Stimulated activated effector memory CD8-positive, alpha-beta T cell treated with anti-CD3 and anti-CD28 coated beads, Interleukin-12 subunit alpha, Interleukin-12 subunit beta, amount 100 ng/mL, for 72 hours (primary cell): ENCODE measurements around the gene TMED8.
"Not testable (repeated sequence)": the region's sequence is repeated elsewhere in the genome, so short reads cannot be mapped to it uniquely, and the experiment has no call there.

Experiments
- ATAC-seq: fragments of 150-1000 bp; cut with Tn5 transposase; 2 replicates; pipeline ENCODE4 v1.10.0; 2021
- DNase-seq, 2 donors: peaks; one replicate each; pipeline ENCODE4 v3.0.0; 2021 to 2022; ENCODE audit warnings: low spot score in 2 of 2
- H3K27ac Mint-ChIP-seq: one replicate; pipeline ENCODE4 v1.8.0; 2022; ENCODE audit warnings: mild to moderate bottlenecking, mixed read lengths
- H3K36me3 Mint-ChIP-seq: one replicate; pipeline ENCODE4 v1.8.0; 2022; ENCODE audit warnings: mild to moderate bottlenecking, mixed read lengths
- H3K4me1 Mint-ChIP-seq: one replicate; pipeline ENCODE4 v1.8.0; 2022; ENCODE audit warnings: mixed read lengths
- H3K4me3 Mint-ChIP-seq: one replicate; pipeline ENCODE4 v1.8.0; 2022; ENCODE audit warnings: mild to moderate bottlenecking, mixed read lengths
- H3K9me3 Mint-ChIP-seq: one replicate; pipeline ENCODE4 v1.8.0; 2022; ENCODE audit warnings: mixed read lengths

The TMED8 gene

GRCh38 chr14:77376771-77377501, at the start of gene TMED8, which contains the start of gene SAMD15:
Gene TMED8 (minus strand): TSS chr14:77377094. CDS start chr14:77377053, 41 bp downstream.
Gene SAMD15 (plus strand): TSS chr14:77377379. CDS start chr14:77377419, 40 bp downstream.
- no peak within 1 kb of the TSS for H3K4me3 Mint-ChIP-seq
- ATAC-seq (peak; percentile 95), DNase-seq (peak; percentile 87 to 90)
- no peaks in the 10 kb centered on the region for H3K9me3 Mint-ChIP-seq
- H3K4me1 Mint-ChIP-seq: peaks cover 35% of the 10 kb centered on the region
- H3K36me3 Mint-ChIP-seq: no peaks in the 10 kb centered on the region
- no peak within 1 kb of the TSS for H3K27ac Mint-ChIP-seq

- Mint-ChIP-seq H3K36me3 (peaks cover 85% of the 10 kb centered on the region), H3K27ac (no peak overlapping the region), H3K4me3 (no peak overlapping the region), H3K9me3 (no peaks in the 10 kb centered on the region), H3K4me1 (no peaks in the 10 kb centered on the region)
- no peak for ATAC-seq
- no peak for DNase-seq
Measured at GRCh38 chr14:77426396-77426795, 49.5 kb upstream of the TMED8 start.

GRCh38 chr14:77424862-77425261, 48.0 kb upstream of the TMED8 start:
- Mint-ChIP-seq H3K4me1 (no peaks in the 10 kb centered on the region), H3K36me3 (peaks cover 70% of the 10 kb centered on the region), H3K9me3 (peaks cover 4% of the 10 kb centered on the region), H3K4me3 (no peak overlapping the region), H3K27ac (no peak overlapping the region)
- ATAC-seq: no peak
- no peak for DNase-seq

GRCh38 chr14:77423423-77423822, 46.5 kb upstream of the TMED8 start, which contains the start of gene NOXRED1:
Gene NOXRED1 (minus strand): TSS chr14:77423523. CDS start chr14:77422889, 634 bp downstream.
- DNase-seq (no peak), ATAC-seq (no peak)
- H3K9me3 Mint-ChIP-seq: peaks cover 10% of the 10 kb centered on the region
- H3K36me3 Mint-ChIP-seq: peaks cover 57% of the 10 kb centered on the region
- H3K27ac Mint-ChIP-seq: no peak within 1 kb of the TSS
- H3K4me1 Mint-ChIP-seq: no peaks in the 10 kb centered on the region
- no peak within 1 kb of the TSS for H3K4me3 Mint-ChIP-seq

GRCh38 chr14:77421201-77421600, 44.3 kb upstream of the TMED8 start:
- no peak overlapping the region for H3K4me3 Mint-ChIP-seq
- no peak for ATAC-seq
- no peak for DNase-seq
- no peak overlapping the region for H3K27ac Mint-ChIP-seq
- peaks cover 15% of the 10 kb centered on the region for H3K9me3 Mint-ChIP-seq
- H3K4me1 Mint-ChIP-seq: no peaks in the 10 kb centered on the region
- H3K36me3 Mint-ChIP-seq: peaks cover 35% of the 10 kb centered on the region

GRCh38 chr14:77416836-77417235, 39.9 kb upstream of the TMED8 start:
- Mint-ChIP-seq H3K36me3 (no peaks in the 10 kb centered on the region), H3K27ac (no peak overlapping the region), H3K4me3 (no peak overlapping the region), H3K9me3 (peaks cover 15% of the 10 kb centered on the region), H3K4me1 (no peaks in the 10 kb centered on the region)
- DNase-seq: no peak
- no peak for ATAC-seq

GRCh38 chr14:77416098-77416497, 39.2 kb upstream of the TMED8 start:
- ATAC-seq, DNase-seq, H3K4me3 Mint-ChIP-seq, H3K4me1 Mint-ChIP-seq, H3K36me3 Mint-ChIP-seq, H3K27ac Mint-ChIP-seq: not testable (repeated sequence)
- H3K9me3 Mint-ChIP-seq: peaks cover 15% of the 10 kb centered on the region

- not testable (repeated sequence) for H3K27ac Mint-ChIP-seq, DNase-seq, H3K36me3 Mint-ChIP-seq, ATAC-seq, H3K4me3 Mint-ChIP-seq, H3K4me1 Mint-ChIP-seq
- peaks cover 15% of the 10 kb centered on the region for H3K9me3 Mint-ChIP-seq
Measured at GRCh38 chr14:77415403-77416030, 38.6 kb upstream of the TMED8 start.

GRCh38 chr14:77409131-77409533, 32.2 kb upstream of the TMED8 start:
- no peak for DNase-seq
- Mint-ChIP-seq H3K4me3 (no peak overlapping the region), H3K27ac (no peak overlapping the region), H3K9me3 (no peaks in the 10 kb centered on the region), H3K4me1 (no peaks in the 10 kb centered on the region), H3K36me3 (no peaks in the 10 kb centered on the region)
- ATAC-seq: no peak

GRCh38 chr14:77407158-77407557, 30.3 kb upstream of the TMED8 start:
- ATAC-seq: no peak
- Mint-ChIP-seq H3K27ac (no peak overlapping the region), H3K9me3 (no peaks in the 10 kb centered on the region), H3K4me3 (no peak overlapping the region), H3K36me3 (no peaks in the 10 kb centered on the region), H3K4me1 (no peaks in the 10 kb centered on the region)
- no peak for DNase-seq

GRCh38 chr14:77406718-77407117, 29.8 kb upstream of the TMED8 start:
- H3K9me3 Mint-ChIP-seq: no peaks in the 10 kb centered on the region
- ATAC-seq (peak; percentile 21), DNase-seq (no peak)
- H3K4me1 Mint-ChIP-seq: no peaks in the 10 kb centered on the region
- no peak overlapping the region for H3K27ac Mint-ChIP-seq
- H3K4me3 Mint-ChIP-seq: no peak overlapping the region
- H3K36me3 Mint-ChIP-seq: no peaks in the 10 kb centered on the region

- ATAC-seq (no peak), DNase-seq (no peak)
- no peak overlapping the region for H3K27ac Mint-ChIP-seq
- H3K4me3 Mint-ChIP-seq: no peak overlapping the region
- no peaks in the 10 kb centered on the region for H3K36me3 Mint-ChIP-seq
- H3K9me3 Mint-ChIP-seq: no peaks in the 10 kb centered on the region
- H3K4me1 Mint-ChIP-seq: no peaks in the 10 kb centered on the region
Measured at GRCh38 chr14:77406086-77406485, 29.2 kb upstream of the TMED8 start.

- ATAC-seq (no peak), DNase-seq (no peak)
- Mint-ChIP-seq H3K4me1 (no peaks in the 10 kb centered on the region), H3K27ac (no peak overlapping the region), H3K9me3 (no peaks in the 10 kb centered on the region), H3K4me3 (no peak overlapping the region), H3K36me3 (no peaks in the 10 kb centered on the region)
Measured at GRCh38 chr14:77403768-77404167, 26.9 kb upstream of the TMED8 start.

- no peak for ATAC-seq
- no peaks in the 10 kb centered on the region for H3K9me3 Mint-ChIP-seq
Measured at GRCh38 chr14:77400216-77400615, 23.3 kb upstream of the TMED8 start.

GRCh38 chr14:77390188-77390587, 13.3 kb upstream of the TMED8 start:
- Mint-ChIP-seq H3K4me3 (no peak overlapping the region), H3K36me3 (no peaks in the 10 kb centered on the region), H3K27ac (no peak overlapping the region), H3K4me1 (no peaks in the 10 kb centered on the region), H3K9me3 (no peaks in the 10 kb centered on the region)
- DNase-seq: no peak
- ATAC-seq: no peak

More at GRCh38 chr14:77400216-77400615, 23.3 kb upstream of the TMED8 start:
- no peak for DNase-seq
- Mint-ChIP-seq H3K36me3 (no peaks in the 10 kb centered on the region), H3K4me1 (no peaks in the 10 kb centered on the region), H3K27ac (no peak overlapping the region), H3K4me3 (no peak overlapping the region)

GRCh38 chr14:77378701-77379100, 1.8 kb upstream of the TMED8 start:
- H3K36me3 Mint-ChIP-seq: no peaks in the 10 kb centered on the region
- no peak for ATAC-seq
- H3K4me3 Mint-ChIP-seq: no peak overlapping the region

More at GRCh38 chr14:77378701-77379100, 1.8 kb upstream of the TMED8 start:
- DNase-seq: no peak
- H3K4me1 Mint-ChIP-seq: peaks cover 28% of the 10 kb centered on the region
- H3K9me3 Mint-ChIP-seq: no peaks in the 10 kb centered on the region
- H3K27ac Mint-ChIP-seq: no peak overlapping the region
